DMS153 (cell line): ENCODE data around the gene G3BP1.
A peak's percentile ranks its signal among the peaks of the same experiment; 100 is the strongest.
"Not testable (repeated sequence)": the region's sequence is repeated elsewhere in the genome, so short reads cannot be mapped to it uniquely, and the experiment has no call there.

ENCODE experiments used
- DNase-seq: peaks from one replicate; lab custom pipeline; 2025; lab: John Stamatoyannopoulos, UW

G3BP1 gene

DNA sequence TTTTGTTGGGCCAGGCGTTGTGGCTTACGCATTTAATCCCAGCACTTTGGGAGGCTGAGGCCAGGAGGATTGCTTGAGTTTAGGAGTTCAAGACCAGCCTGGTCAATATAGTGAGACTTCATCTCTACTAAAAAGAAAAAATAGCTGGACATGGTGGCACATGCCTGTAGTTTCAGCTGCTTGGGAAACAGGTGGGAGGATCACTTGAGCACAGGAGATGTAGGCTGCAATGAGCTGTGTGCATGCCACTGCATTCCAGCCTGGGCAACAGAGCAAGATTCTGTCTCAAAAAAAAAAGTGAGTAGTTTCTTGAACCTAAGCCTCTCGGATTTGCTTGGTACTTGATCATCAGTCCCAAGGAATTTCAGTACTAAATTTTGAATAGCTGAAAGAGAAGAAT is 26.9 kb downstream of the G3BP1 start:
- no peak for DNase-seq

DNA sequence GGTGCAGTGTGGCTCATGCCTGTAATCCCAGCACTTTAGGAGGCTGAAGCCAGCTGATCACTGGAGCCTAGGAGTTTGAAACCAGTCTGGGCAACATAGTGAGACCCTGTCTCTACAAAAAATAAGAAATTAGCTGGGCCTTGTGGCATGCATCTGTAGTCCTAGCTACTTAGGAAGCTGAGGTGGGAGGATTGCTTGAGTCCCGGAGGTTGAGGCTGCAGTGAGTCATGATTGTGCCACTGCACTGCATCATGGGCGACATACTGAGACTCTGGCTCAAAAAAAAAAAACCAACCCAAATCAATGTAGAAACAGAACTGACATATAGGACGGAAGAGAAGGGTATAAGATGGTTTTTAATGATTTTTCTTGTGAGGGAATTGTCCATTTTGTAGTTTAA is 27.7 kb downstream of the G3BP1 start:
- DNase-seq, result no peak

DNA sequence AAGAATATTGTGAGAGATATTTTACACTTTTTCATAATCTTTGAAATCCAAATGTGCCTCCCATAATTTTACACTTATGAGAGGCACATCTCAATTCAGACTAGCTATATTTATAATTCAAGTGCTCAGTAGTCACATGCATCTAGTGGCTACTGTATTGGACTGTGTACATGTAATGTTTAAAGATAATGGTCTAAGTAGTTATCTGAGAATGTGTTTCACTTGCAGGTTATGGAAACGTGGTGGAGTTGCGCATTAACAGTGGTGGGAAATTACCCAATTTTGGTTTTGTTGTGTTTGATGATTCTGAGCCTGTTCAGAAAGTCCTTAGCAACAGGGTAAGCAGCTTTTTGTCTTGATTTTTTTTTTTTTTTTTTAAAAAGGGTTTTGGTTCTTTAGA is 28.8 kb downstream of the G3BP1 start:
- no peak for DNase-seq

DNA sequence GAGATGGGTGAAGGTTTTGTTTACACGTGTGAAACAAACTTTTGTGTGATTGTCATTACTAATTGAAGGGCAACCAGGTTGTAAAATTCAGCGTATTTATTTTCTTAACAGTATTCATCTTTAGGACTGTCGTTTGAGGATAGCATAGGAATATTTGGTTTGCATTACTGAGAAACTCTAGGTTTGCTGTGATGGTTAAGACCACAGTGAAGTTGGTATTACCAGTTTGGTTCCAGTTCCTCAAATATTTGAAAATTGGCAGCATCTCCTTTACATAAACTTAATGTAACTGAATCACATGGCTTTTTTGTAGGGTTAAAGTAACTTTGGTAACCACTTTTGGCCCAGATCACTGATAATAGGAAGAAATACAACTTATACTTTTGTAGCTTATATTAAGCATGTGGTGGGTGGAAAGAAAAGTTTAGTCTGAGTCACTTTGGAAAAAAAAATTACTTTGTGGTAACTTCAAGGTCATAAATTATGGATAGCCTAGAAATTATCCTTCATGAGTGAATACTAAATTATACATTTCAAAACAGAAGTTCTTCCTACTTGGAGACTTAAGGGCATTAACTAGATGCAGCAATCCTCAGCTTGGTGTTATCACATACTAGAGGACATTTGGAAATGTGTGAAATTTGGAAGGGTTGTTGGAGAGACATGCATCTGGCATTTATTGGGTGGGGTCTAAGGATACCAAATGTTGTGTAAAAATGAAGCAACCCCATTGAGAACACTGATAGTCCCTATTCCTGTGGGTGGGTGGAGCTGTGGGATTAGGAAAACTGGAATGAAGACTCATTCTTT is 33.9 kb downstream of the G3BP1 start:
- DNase-seq, result no peak

DNA sequence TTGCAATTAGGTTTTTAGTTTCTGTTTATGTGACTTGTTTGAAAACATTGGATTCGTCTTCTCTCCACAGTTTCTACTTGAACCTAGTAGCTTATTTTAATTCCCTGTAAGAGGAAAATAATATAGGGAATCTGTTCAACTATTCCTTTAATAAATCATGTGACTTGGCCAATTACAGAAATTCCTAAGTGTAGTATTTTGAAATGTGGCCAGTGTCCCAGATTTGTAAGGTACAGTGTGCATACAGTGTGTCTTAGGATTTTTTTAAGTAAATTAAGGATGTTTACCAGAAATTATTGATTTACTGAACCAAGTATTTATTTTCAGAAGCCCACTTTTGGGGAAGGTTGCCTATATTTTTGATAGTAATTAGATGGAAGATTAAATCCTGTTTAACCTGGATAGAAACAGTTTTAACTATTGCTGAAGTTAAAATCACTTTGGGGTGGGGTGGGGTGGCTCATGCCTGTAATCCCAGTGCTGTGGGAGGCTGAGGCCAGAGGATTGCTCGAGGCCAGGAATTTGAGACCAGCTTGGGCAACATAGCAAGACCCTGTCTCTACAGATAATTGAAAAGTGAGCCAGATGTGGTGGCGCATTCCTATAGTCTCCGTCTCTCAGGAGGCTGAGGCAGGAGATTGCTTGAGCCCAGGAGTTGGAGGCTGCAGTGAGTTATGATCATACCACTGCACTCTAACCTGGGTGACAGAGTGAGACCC is 36.9 kb downstream of the G3BP1 start:
- no peak for DNase-seq

DNA sequence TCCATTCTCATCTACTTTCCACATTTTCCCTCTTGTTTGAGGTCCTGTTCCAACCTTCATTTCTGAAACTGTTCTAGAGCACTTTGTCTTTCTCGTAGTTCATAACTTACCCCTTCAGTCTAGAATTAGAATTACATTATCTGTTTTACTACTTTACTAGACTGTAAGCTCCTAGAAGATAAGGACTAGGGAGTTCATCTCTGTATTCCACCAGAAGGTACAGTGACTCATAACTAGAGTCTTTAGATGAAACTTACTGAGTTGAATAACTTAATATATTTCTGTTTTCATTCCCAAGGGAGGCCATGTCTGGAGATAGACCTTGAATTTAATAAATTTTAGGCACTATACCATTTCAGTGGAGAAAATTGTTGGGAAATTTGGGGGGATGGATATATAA is 38.7 kb downstream of the G3BP1 start:
- no peak for DNase-seq

DNA sequence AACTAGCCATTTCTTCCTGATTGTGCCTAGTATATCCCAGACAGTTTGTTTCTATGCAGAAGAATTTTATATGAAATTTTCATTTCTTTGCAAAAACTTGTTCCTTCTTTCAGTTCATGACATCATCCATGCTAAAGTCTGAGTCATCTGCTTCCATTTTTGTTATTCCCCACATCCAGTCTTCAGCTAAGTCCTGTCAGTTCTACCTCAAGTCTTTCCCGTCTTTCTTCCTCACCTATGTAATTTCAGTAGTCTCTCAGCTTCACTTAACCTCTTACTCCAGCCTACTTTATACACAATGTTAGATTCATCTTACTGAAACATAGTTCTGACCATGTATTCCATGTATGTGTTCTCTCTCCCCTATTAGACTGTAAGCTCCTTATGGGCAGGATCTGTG is 39.1 kb downstream of the G3BP1 start:
- DNase-seq, result no peak

DNA sequence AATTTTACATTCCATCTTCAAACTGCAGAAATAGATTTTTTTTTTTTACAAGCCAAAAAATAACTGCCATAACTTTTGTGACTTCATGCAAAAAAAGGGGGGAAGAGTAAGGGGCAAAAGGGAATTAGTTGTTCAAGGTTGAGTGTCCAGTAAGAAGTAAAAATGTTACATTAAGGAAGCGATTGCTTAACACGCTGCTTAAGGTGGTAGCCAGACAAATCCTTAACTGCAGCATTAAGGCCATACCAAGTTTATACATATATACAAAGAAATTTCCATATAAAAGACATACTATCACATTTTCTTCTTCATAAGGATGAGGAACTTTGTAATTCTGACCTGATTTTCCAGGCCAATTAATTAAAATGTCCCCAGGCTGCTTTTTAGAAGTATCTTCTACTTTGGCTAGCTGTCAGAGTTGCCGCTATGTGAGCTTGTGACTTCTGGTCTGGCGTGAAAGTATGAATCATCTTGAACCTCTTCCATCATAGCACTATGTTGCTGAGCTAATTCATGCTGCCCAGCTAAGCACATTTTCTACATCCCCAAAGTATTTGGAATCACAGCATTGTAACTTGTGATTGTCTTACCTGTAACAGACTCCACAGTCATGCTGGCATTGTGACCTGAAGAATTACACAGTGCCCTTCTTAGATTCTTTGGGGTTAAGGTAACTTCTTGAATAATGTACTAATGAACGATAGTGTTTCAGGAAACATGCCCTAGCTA is 40.0 kb downstream of the G3BP1 start:
- DNase-seq, result no peak

DNA sequence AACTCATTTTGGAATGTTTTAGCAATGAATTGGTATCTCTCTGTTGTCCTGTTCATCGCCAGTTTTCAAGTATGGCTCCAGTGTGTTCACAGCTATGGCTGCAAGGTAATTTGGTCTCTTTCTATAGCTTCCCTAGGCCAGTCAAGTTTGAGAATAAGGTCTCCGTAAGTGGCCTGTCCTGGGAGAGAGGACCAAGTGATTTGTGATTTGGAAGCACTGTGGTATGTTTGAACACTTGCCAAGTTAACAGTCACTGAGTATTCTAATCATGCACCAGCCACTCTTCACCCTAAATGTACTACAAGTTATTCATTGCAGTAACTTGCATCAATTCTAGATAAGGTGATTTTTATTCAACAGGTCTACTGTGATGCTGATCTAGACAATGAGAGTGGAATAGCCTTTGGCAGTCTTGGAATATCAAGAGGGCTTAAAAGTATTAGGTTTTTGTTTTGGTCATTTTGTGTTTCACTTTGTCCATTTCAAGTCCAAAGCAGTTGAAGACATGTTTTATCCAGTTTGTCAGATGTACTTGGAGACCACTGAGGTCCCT is 41.1 kb downstream of the G3BP1 start:
- no peak for DNase-seq

DNA sequence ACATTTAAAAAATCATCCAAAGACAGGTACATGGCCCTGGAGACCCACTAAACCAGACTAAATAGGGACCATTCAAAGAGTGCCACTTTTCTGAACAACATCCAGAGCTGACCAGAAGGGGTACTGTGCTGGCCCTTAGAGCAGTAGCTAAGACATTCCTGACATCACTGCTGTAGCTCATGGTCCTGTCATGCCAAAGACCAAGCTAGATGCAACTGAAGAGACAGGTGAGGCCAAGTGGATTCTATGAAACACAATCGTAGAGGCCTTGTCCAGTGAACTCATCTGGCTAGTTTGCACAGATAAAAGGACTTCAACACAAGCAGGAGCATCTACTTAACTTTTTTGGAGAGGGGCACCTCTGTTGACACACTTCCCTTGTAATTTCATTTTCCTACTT is 43.3 kb downstream of the G3BP1 start:
- DNase-seq, result no peak

DNA sequence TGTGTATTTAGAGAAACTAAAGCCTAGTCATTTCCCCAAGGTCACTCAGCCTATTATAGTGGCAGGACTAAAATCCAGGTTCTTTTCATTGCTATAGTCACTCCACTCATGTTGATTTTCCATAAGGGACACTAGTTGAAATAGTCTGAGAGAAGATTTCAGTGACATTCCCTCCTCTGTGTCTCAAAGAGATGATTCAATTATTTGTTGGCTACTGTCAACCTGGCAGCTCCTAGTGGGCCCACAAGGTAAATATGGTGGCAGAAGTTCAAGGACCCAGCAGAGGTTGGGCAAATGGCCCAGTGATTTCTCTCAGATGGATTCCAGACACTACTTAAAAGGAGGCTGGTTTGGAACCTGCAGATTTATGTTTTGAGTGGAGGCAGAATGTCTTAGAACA is 48.1 kb downstream of the G3BP1 start:
- DNase-seq, result no peak

DNA sequence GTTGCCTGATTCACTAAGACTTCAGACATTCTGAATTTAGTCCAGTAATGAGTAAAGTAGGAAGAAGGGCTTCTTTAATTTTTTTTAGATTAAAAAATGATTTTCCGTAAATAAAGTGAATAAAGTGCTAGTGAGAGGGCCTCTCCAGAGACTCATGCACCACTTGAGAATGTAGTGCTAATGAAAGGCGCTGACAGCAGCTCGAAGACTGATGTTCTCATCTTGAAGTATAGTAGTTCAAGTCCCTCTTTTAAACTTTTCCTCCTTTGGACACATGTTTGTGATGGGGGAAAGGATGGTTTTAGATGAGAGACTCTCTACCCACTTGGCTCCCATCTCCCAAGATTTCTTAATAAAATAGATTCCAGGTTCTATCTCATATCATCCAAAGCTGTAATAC is 48.5 kb downstream of the G3BP1 start:
- DNase-seq, result no peak

DNA sequence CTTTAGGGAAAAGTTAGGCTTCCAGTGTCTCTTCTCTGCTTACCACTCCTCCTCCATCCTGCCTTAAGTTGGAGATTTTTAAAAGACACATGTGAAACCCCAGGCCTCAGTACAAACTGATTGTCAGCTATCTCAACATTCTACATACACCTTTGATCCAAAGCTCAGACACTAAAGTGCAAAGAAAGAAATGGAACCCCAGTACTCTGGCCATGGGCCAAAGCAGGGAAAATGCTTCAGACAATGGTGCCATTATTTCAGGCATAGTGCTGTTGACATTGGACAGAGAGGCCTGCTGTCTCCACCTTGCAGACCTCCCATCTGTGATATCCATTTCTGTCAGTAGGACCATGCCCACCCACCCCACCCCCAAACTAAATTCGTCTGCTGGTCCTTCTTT is 49.1 kb downstream of the G3BP1 start:
- DNase-seq, result peak; percentile 5

DNA sequence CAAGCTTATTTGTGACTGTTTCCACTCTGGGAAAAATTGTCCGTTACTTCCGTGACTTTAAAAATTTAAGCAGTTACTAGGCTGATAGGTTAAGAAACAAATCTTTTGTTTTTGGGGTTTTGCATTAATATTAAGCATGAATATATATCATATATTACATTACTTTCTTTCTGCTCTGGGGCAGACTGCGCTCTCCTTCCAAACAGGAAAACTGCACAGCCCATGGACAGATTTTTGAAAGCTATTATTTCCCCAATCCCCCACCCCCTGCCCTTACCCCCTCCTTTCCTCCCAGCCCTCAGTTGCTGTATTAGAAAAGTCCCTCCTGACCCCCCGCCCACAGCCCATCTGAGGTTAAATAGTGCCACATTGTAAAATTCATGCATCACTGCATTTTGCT is 50.4 kb downstream of the G3BP1 start:
- no peak for DNase-seq

DNA sequence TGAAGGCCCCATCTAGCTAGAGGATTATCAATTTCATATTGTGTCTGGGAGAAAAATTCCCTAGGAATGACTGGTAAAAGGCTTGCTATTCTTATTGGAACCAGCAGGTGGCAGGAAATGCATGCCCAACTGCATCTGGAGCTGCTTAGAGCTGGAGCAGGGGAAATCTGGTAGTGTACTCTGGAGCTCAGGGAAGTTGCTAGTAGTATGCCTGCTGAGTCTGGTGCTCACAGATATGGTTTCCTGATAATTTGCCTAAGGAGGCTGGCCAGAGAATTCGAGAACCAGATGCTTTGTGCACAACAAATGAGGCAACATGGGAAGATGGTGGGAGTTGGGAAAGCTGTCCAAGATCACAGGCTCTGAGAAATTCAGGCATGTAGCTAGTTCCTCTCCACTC is 53.7 kb downstream of the G3BP1 start:
- DNase-seq, result peak; percentile 15

DNA sequence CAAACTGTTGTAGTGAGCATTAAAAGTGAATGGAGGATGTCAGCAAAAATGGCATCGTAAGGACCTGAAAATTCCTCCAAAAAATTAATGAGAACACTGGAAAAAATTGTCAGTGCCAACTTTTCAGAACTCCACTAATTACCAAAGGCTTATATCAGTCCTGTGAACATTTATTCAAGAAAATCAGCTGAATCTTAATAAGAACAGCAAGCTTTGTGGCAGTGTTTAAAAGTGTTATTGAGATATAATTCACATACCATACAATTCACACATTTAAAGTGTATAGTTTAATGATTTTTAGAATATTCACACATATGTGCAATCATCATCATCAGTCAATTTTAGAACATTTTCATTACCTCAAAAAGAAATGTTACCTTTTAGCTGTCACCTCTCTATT is 57.6 kb downstream of the G3BP1 start:
- no peak for DNase-seq

DNA sequence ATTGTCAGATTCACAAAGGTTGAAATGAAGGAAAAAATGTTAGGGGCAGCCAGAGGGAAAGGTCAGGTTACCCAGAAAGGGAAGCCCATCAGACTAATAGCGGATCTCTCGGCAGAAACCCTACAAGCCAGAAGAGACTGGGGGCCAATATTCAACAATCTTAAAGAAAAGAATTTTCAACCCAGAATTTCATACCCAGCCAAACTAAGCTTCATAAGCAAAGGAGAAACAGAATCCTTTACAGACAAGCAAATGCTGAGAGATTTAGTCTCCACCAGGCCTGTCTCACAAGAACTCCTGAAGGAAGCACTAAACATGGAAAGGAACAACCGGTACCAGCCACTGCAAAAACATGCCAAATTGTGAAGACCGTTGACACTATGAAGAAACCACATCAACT is 61.1 kb downstream of the G3BP1 start:
- not testable (repeated sequence) for DNase-seq

DNA sequence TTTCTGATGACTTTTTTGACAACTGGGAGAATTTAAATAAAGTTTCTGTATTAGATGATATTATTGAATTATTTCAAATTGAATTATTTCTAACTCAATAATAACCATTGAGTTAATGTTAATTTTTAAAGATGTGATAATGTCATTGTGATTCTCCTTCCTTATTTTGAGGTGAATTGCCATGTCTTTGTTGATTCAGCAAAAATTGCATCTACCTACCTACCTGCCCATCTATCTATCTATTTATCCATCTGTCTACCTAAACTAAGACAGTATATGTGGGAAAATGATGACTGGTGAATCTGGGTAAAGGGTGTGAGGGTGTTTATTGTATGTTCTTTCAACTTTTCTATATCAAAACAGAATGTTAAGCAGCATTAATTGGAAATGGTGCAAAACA is 75.0 kb downstream of the G3BP1 start:
- DNase-seq, result no peak

DNA sequence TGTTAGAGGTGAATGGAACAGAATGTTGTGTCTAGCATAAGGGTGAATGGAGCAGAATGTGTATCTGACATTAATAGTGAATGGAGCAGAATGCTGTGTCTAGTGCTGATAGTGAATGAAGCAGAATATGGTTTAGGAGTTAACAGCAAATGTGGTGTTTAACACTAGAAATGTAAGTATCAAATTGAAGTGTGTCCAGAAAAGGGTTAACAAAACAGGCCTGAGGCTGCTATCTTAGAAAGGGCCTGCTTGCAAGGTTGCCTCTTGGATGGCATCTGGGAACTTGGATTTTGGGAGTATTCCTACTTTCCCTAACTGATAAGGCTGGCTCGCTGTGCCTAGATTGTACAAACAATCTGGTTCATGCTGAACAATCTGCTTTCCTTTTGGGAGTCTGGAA is 76.1 kb downstream of the G3BP1 start:
- no peak for DNase-seq

DNA sequence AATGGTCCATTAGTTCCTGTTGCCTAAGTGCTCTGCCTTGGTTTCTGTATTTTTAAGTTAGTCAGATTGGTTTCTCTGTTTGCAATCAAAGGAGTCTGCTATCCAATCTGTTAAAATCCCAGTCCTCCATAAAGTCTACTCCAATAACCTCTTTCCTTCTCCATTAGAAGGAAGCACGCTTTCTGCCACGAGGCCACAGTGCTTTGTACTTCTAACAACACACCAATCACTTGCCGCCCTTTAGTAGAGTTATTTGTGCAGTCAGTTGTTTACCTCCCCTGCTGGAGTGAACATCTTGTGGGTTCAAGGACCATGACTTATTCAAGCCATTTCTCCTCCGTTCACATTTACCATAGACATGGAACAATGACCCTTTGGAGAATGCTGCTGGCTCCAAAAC is 83.9 kb downstream of the G3BP1 start:
- DNase-seq, result no peak

DNA sequence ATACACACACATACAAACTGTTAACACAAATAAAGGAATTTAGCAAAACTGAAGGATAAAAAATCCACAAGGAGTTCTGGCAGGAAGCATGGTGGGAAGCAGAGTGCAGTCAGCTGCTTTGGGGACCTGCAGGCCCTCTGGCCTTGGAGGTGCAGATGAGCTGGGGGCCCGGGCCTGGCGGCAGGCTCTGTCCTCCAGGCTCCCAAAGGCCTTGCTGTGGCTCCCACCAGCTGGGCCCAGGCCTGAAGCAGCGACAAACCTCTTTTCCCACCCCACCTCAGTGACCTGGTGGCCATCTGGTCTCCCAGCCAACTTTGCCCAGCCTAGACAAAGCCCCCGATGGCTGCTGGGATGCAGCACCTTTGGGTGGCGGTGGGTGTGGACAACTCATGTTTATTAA is 85.1 kb downstream of the G3BP1 start:
- DNase-seq, result no peak

DNA sequence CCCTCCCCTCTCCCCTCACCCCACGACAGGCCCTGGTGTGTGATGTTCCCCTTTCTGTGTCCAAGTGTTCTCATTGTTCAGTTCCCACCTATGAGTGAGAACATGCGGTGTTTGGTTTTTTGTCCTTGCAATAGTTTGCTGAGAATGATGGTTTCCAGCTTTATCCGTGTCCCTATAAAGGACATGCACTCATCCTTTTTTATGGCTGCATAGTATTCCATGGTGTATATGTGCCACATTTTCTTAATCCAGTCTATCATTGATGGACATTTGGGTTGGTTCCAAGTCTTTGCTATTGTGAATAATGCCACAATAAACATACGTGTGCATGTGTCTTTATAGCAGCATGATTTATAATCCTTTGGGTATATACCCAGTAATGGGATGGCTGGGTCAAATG is 89.1 kb downstream of the G3BP1 start:
- DNase-seq, result not testable (repeated sequence)
